H1 (cell line): ENCODE measurements around the gene PBX2. TPM values are rescaled to one million over a fixed set of nuclear protein-coding genes. Genes with fewer than 3 reads are reported as not detected.

Source experiments
- CTCF ChIA-PET: fragments of 300-600 bp; sonication (Branson Sonifier 250); formaldehyde crosslinking; loops from one replicate; lab custom pipeline; 2021; ENCODE audit not compliant: partially characterized antibody; lab: Charles Lee
- POLR2A ChIA-PET: fragments of 300-600 bp; sonication (Branson Sonifier 250); formaldehyde crosslinking; loops from one replicate; lab custom pipeline; 2021; ENCODE audit warnings: inconsistent platforms; ENCODE audit not compliant: partially characterized antibody; lab: Charles Lee
- DNase-seq, 2 experiments: peaks; one replicate each; pipeline versions ENCODE4 v3.0.0 to v3.0.0-alpha.2; 2010 to 2022; ENCODE audit warnings: low spot score in 2 of 2, low read depth in 1 of 2, mixed read lengths in 1 of 2
- FAIRE-seq: peaks from 2 replicates; lab custom pipeline; 2011; peaks lifted over from hg19 to GRCh38; lab: Jason Lieb, UNC
- H2AFZ ChIP-seq: 2 replicates; pipeline ENCODE4 v1.8.1; 2012; ENCODE audit warnings: low read length, inconsistent platforms
- H2AK5ac ChIP-seq: 2 replicates; pipeline ENCODE4 v1.6.1; 2013; ENCODE audit warnings: low read depth, low read length
- H2BK120ac ChIP-seq: replicated peaks from 2 replicates; pipeline ENCODE3; 2013; ENCODE audit warnings: low read depth, low read length, inconsistent platforms
- H2BK12ac ChIP-seq: 2 replicates; pipeline ENCODE4 v1.6.1; 2013; ENCODE audit warnings: low read depth, low read length
- H2BK15ac ChIP-seq: 2 replicates; pipeline ENCODE4 v1.6.1; 2013; ENCODE audit warnings: low read length
- H2BK20ac ChIP-seq: 2 replicates; pipeline ENCODE4 v1.6.1; 2013; ENCODE audit warnings: low read length
- H2BK5ac ChIP-seq: 2 replicates; pipeline ENCODE4 v1.6.1; 2013; ENCODE audit warnings: low read depth, low read length
- H3K14ac ChIP-seq: 2 replicates; pipeline ENCODE4 v1.6.1; 2013; ENCODE audit warnings: inconsistent platforms; ENCODE audit not compliant: insufficient read length
- H3K18ac ChIP-seq: 2 replicates; pipeline ENCODE4 v1.6.1; 2013; ENCODE audit warnings: low read length; ENCODE audit errors: extremely low read depth
- H3K23ac ChIP-seq: 2 replicates; pipeline ENCODE4 v1.6.1; 2013; ENCODE audit warnings: inconsistent platforms; ENCODE audit not compliant: insufficient read length
- H3K23me2 ChIP-seq: 2 replicates; pipeline ENCODE4 v1.6.1; 2013; ENCODE audit warnings: low read depth, low read length
- H3K27ac ChIP-seq: 2 replicates; pipeline ENCODE4 v1.6.1; 2011; ENCODE audit warnings: low read depth, low read length, inconsistent platforms
- H3K27me3 ChIP-seq, 4 experiments: replicated peaks in 1 of 4; 1 replicate in 1 of 4; 2 replicates in 3 of 4; pipeline versions ENCODE4 v1.6.1 to v1.8.1; 2011 to 2013; ENCODE audit warnings: low read length in 3 of 4, mild to moderate bottlenecking in 3 of 4, inconsistent platforms in 2 of 4, mixed read lengths in 2 of 4, moderate library complexity in 1 of 4; ENCODE audit not compliant: control insufficient read depth in 3 of 4, insufficient read depth in 3 of 4; ENCODE audit errors: extremely low read depth in 1 of 4
- H3K36me3 ChIP-seq, 4 experiments: 2 replicates each; pipeline versions ENCODE4 v1.6.1 to v1.8.1; 2011 to 2013; ENCODE audit warnings: mild to moderate bottlenecking in 4 of 4, low read length in 3 of 4, moderate library complexity in 2 of 4, control low read depth in 1 of 4, inconsistent platforms in 1 of 4; ENCODE audit not compliant: insufficient read depth in 4 of 4, control insufficient read depth in 2 of 4
- H3K4ac ChIP-seq: replicated peaks from 2 replicates; pipeline ENCODE3; 2013; ENCODE audit warnings: low read length, low read depth, mixed read lengths, inconsistent platforms; ENCODE audit not compliant: insufficient read length
- H3K4me1 ChIP-seq, 4 experiments: replicated peaks in 1 of 4; 1 replicate in 1 of 4; 2 replicates in 3 of 4; pipeline versions ENCODE4 v1.6.1 to v1.8.1; 2011 to 2013; ENCODE audit warnings: low read length in 3 of 4, inconsistent platforms in 2 of 4, mixed read lengths in 1 of 4; ENCODE audit not compliant: insufficient read depth in 4 of 4, control insufficient read depth in 3 of 4
- H3K4me2 ChIP-seq, 2 experiments: 2 replicates each; pipeline versions ENCODE4 v1.6.1 to v1.8.1; 2011 to 2013; ENCODE audit warnings: low read depth in 2 of 2, low read length in 2 of 2, control low read depth in 1 of 2, inconsistent platforms in 1 of 2, mild to moderate bottlenecking in 1 of 2; ENCODE audit not compliant: insufficient read depth in 1 of 2
- H3K4me3 ChIP-seq, 4 experiments: fragments of 200-600, 300-600 bp in 1 of 4; sonication (generic), shearing (Covaris generic), sonication (Bioruptor Twin) in 1 of 4; 2 replicates each; pipeline versions ENCODE4 v1.5.1 to v1.8.1; 2011 to 2016; ENCODE audit warnings: low read length in 4 of 4, low read depth in 3 of 4, control low read depth in 2 of 4, inconsistent platforms in 2 of 4, mild to moderate bottlenecking in 2 of 4, mixed read lengths in 1 of 4, moderate library complexity in 1 of 4; ENCODE audit not compliant: insufficient read depth in 2 of 4; ENCODE audit errors: extremely low read depth in 1 of 4
- H3K56ac ChIP-seq: replicated peaks from 2 replicates; pipeline ENCODE3; 2013; ENCODE audit warnings: low read depth, mild to moderate bottlenecking, mixed read lengths, low read length, inconsistent platforms; ENCODE audit not compliant: insufficient read length
- H3K79me1 ChIP-seq: 2 replicates; pipeline ENCODE4 v1.6.1; 2013; ENCODE audit warnings: low read depth, low read length, control low read depth
- H3K79me2 ChIP-seq, 2 experiments: 2 replicates each; pipeline versions ENCODE4 v1.6.1 to v1.8.1; 2012 to 2013; ENCODE audit warnings: low read length in 2 of 2, mild to moderate bottlenecking in 2 of 2, inconsistent platforms in 1 of 2; ENCODE audit not compliant: insufficient read depth in 2 of 2, control insufficient read depth in 1 of 2
- H3K9ac ChIP-seq, 4 experiments: replicated peaks in 1 of 4; 1 replicate in 1 of 4; 2 replicates in 3 of 4; pipeline versions ENCODE4 v1.6.1 to v1.8.1; 2011 to 2013; ENCODE audit warnings: low read depth in 3 of 4, low read length in 3 of 4, control low read depth in 2 of 4, mild to moderate bottlenecking in 2 of 4, moderate library complexity in 2 of 4, inconsistent platforms in 1 of 4; ENCODE audit errors: extremely low read depth in 1 of 4
- H3K9me3 ChIP-seq, 2 experiments: 2 replicates each; pipeline versions ENCODE4 v1.6.1 to v1.8.1; 2012 to 2013; ENCODE audit warnings: mild to moderate bottlenecking in 2 of 2, moderate library complexity in 2 of 2, control low read depth in 1 of 2, inconsistent platforms in 1 of 2, low read depth in 1 of 2, low read length in 1 of 2, mixed read lengths in 1 of 2; ENCODE audit not compliant: insufficient read depth in 2 of 2
- H4K20me1 ChIP-seq, 2 experiments: replicated peaks in 1 of 2; 2 replicates each; pipeline versions ENCODE3 to v1.8.1; 2011 to 2013; ENCODE audit warnings: inconsistent platforms in 2 of 2, low read length in 2 of 2, mild to moderate bottlenecking in 1 of 2; ENCODE audit not compliant: insufficient read depth in 2 of 2, control insufficient read depth in 1 of 2
- H4K5ac ChIP-seq: 2 replicates; pipeline ENCODE4 v1.6.1; 2013; ENCODE audit warnings: low read length, low read depth, mixed read lengths, inconsistent platforms; ENCODE audit not compliant: insufficient read length
- H4K8ac ChIP-seq: 2 replicates; pipeline ENCODE4 v1.8.0; 2013; ENCODE audit warnings: mild to moderate bottlenecking, moderate library complexity, low read length, inconsistent platforms; ENCODE audit not compliant: insufficient read depth; ENCODE audit errors: extremely low read depth
- H4K91ac ChIP-seq: replicated peaks from 2 replicates; pipeline ENCODE3; 2013; ENCODE audit warnings: low read length, mixed read lengths, inconsistent platforms; ENCODE audit not compliant: insufficient read length
- ATF2 ChIP-seq: IDR thresholded peaks from 2 replicates; pipeline ENCODE4 v1.6.1; 2012; ENCODE audit warnings: low read length, inconsistent platforms
- BRCA1 ChIP-seq: IDR thresholded peaks from 2 replicates; pipeline ENCODE4 v1.6.1; 2012; ENCODE audit warnings: low read depth, low read length, improper control_type of control experiment
- CEBPB ChIP-seq: IDR thresholded peaks from 2 replicates; pipeline ENCODE4 v1.6.1; 2012; ENCODE audit warnings: low read depth, low read length
- EGR1 ChIP-seq: IDR thresholded peaks from 2 replicates; pipeline ENCODE4 v1.6.1; 2011; ENCODE audit warnings: low read depth, low read length, borderline replicate concordance
- JUND ChIP-seq: IDR thresholded peaks from 2 replicates; pipeline ENCODE4 v1.6.1; 2011; ENCODE audit warnings: mild to moderate bottlenecking, improper control_type of control experiment, low read length
- KDM1A ChIP-seq: fragments of 200-600, 300-600 bp; sonication (generic); IDR thresholded peaks from 2 replicates; pipeline ENCODE4 v1.7.1; 2016; ENCODE audit warnings: mild to moderate bottlenecking, low read length, borderline replicate concordance
- KDM4A ChIP-seq: IDR thresholded peaks from one replicate; pipeline ENCODE4 v1.7.1; 2012; ENCODE audit warnings: low read depth, mild to moderate bottlenecking, moderate library complexity, low read length, inconsistent platforms; ENCODE audit not compliant: severe bottlenecking
- MAX ChIP-seq: IDR thresholded peaks from 2 replicates; pipeline ENCODE4 v1.6.1; 2012; ENCODE audit warnings: inconsistent platforms
- SP1 ChIP-seq: IDR thresholded peaks from 2 replicates; pipeline ENCODE4 v1.6.1; 2011; ENCODE audit warnings: low read depth, low read length
- SP2 ChIP-seq: IDR thresholded peaks from 2 replicates; pipeline ENCODE4 v1.6.1; 2012; ENCODE audit warnings: mild to moderate bottlenecking, low read length, inconsistent platforms
- TAF7 ChIP-seq: optimal IDR thresholded peaks from 2 replicates; pipeline ENCODE3; 2011; ENCODE audit warnings: low read depth, mild to moderate bottlenecking, inconsistent platforms, low read length, moderate library complexity, borderline replicate concordance
- TBP ChIP-seq: IDR thresholded peaks from 2 replicates; pipeline ENCODE4 v1.6.1; 2011; ENCODE audit warnings: low read depth, low read length, improper control_type of control experiment
- TEAD4 ChIP-seq: IDR thresholded peaks from 2 replicates; pipeline ENCODE4 v1.6.1; 2012; ENCODE audit warnings: low read depth, low read length, inconsistent platforms, mixed read lengths
- YY1 ChIP-seq: IDR thresholded peaks from 2 replicates; pipeline ENCODE4 v1.6.1; 2011; ENCODE audit warnings: low read depth, mild to moderate bottlenecking, low read length
- polyA plus RNA-seq, 7 experiments: library from polyadenylated mRNA; depleted of rRNA in 3 of 7; stranded (reverse) in 5 of 7; unstranded in 2 of 7; fragments of >200 nt in 5 of 7; fragments of 200-250 nt in 2 of 7; gene quantifications; 1 replicate in 5 of 7; 2 replicates in 1 of 7; 4 replicates in 1 of 7; pipeline versions ENCODE4 v1.2.1 to v1.2.3, GENCODE V29; 2011 to 2013; ENCODE audit warnings: missing spikeins in 2 of 7, mixed read lengths in 2 of 7
- total RNA-seq: library from RNA; stranded (reverse); fragmentation: NEBNext Ultra II Directional; extraction: Animal tissue kit (Norgen Biotek cat#: 25700); gene quantifications from 2 replicates; pipeline ENCODE4 v1.2.1, GENCODE V29; 2021

The PBX2 gene
- total and polyA plus RNA-seq, 2 of the 8 experiments (the other 6 are each of a cell fraction or from before 2014, with no cell fraction given), result 102 to 130 TPM

GRCh38 chr6:32164295-32164694, 25.7 kb downstream of the PBX2 start, which contains the start of gene EGFL8:
EGFL8 (plus strand) TSS chr6:32164595; CDS start chr6:32166166, 1,571 bp downstream.
- CTCF ChIA-PET, result interaction anchor here (0.7 to 6.7 kb wide), 8 partner anchors 10 to 45 kb away, joined by 3 to 72 read pairs (median 3); partner anchors contain the start of gene PRRT1
- no peak for DNase-seq

More at GRCh38 chr6:32164295-32164694, 25.7 kb downstream of the PBX2 start, which contains the start of gene EGFL8:
- Histone ChIP-seq H2BK5ac (no peak within 1 kb of the TSS), H4K20me1 (peaks cover 4 to 5% of the 10 kb centered on the region in 2 experiments), H3K36me3 (peaks cover 2 to 21% (median 14%) of the 10 kb centered on the region in 4 experiments; a peak in 7 of 8 replicates), H3K9me3 (no peaks in the 10 kb centered on the region), H2BK20ac (no peak within 1 kb of the TSS), H3K23me2 (no peaks in the 10 kb centered on the region), H2BK12ac (no peak within 1 kb of the TSS), H3K18ac (no peak within 1 kb of the TSS), H3K79me2 (no peaks in the 10 kb centered on the region), H3K4me2 (no peak within 1 kb of the TSS), H4K91ac (no peak within 1 kb of the TSS), H3K27ac (no peak within 1 kb of the TSS), H3K79me1 (no peaks in the 10 kb centered on the region), H3K27me3 (no peaks in the 10 kb centered on the region), H3K4ac (peak within 1 kb of the TSS; percentile 53), H2AFZ (no peak within 1 kb of the TSS), H4K5ac (no peak within 1 kb of the TSS), H2BK120ac (no peak within 1 kb of the TSS), H2AK5ac (no peak within 1 kb of the TSS), H3K4me3 (no peak within 1 kb of the TSS), H3K9ac (no peak within 1 kb of the TSS), H3K4me1 (peaks cover 0 to 5% (median 2%) of the 10 kb centered on the region in 4 experiments; a peak in 3 of 7 replicates), H3K23ac (no peak within 1 kb of the TSS), H3K14ac (no peak within 1 kb of the TSS), H2BK15ac (no peak within 1 kb of the TSS), H4K8ac (no peak within 1 kb of the TSS), H3K56ac (no peak within 1 kb of the TSS)
- TF ChIP-seq BRCA1, result no peak
- no peak for TF ChIP-seq ATF2
- TF ChIP-seq TBP, result no peak
- TF ChIP-seq YY1, result no peak
- TF ChIP-seq MAX, result no peak
- TF ChIP-seq KDM4A, result no peak
- no peak for TF ChIP-seq KDM1A
- no peak for TF ChIP-seq TEAD4
- no peak for TF ChIP-seq EGR1
- no peak for TF ChIP-seq SP1
- no peak for TF ChIP-seq SP2
- TF ChIP-seq TAF7, result no peak
- TF ChIP-seq CEBPB, result no peak
- TF ChIP-seq JUND, result no peak
- POLR2A ChIA-PET, result interaction anchor here (0.8 to 6.8 kb wide), 11 partner anchors 10 to 55 kb away, joined by 3 to 49 read pairs (median 6); partner anchors contain the start of genes AGPAT1, ATF6B, PRRT1 and TNXB
- no peak for FAIRE-seq
